SK-N-MC (cell line): ENCODE data around the gene SASH3.

Experiments used
- EZH2 ChIP-seq: fragments of 200-600 bp; sonication (generic); IDR thresholded peaks from one replicate; pipeline ENCODE4 v1.6.1; 2017; ENCODE audit warnings: antibody characterized with exemption
- FOXP2 ChIP-seq: optimal IDR thresholded peaks from 2 replicates; pipeline ENCODE3; 2011; ENCODE audit warnings: mild to moderate bottlenecking, moderate library complexity; ENCODE audit not compliant: insufficient read depth; ENCODE audit errors: extremely low read length, control extremely low read depth
- POLR2AphosphoS5 ChIP-seq: IDR thresholded peaks from 2 replicates; pipeline ENCODE4 v1.6.1; 2012; ENCODE audit warnings: mild to moderate bottlenecking, low read depth, low read length, borderline replicate concordance

DNA sequence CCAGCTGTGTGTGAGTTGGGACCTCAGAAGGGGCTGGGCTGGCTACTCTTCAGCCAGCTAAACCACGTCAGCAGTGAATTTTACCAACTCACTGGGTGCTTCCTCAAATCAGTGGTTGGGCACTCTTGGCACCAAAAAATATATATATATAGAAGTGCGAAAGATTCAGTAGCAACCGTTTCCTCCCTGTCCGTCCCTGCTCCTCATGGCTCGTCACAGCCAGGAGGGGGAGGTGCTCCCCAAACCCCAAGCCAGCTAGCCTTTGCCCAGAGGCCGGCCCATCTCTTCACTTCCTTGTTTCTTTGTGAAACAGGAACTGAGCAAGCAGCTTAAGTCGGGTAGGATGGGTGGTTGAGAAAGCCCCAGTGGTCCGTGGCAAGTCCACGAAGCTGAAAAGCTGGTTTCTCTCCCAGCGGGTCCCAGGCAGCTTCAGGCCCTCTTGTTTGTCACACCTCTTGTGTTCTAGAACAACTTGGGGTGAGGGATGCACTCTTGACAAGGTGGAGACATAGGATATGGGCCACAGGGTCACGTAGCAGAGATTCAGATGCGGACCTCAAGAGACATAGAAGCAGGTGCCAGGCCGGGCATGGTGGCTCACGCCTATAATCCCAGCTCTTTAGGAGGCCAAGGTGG, 6.8 kb upstream of the SASH3 start:
- TF ChIP-seq POLR2AphosphoS5, result no peak
- TF ChIP-seq EZH2, result no peak
- TF ChIP-seq FOXP2, result no peak
